Retinal pigment epithelial cell (primary cell): ENCODE measurements around the gene DPP6.
A peak's percentile ranks its signal among the peaks of the same experiment; 100 is the strongest.

Source experiments
- DNase-seq: peaks from one replicate; pipeline ENCODE4 v3.0.0-alpha.2; 2010; ENCODE audit warnings: low read depth
- H3K4me3 ChIP-seq: 2 replicates; pipeline ENCODE4 v1.5.1; 2011; ENCODE audit warnings: mild to moderate bottlenecking, low read length, control low read depth, moderate library complexity
- TF ChIP-seq, protein P1 (sequence below): conservative IDR thresholded peaks from 2 replicates; pipeline ENCODE4 v1.5.1; 2011; ENCODE audit warnings: low read depth, low read length, control low read depth, inconsistent platforms

Gene DPP6

GRCh38 chr7:154738216-154738615, 686.0 kb downstream of the DPP6 start:
- DNase-seq = no peak
- H3K4me3 ChIP-seq = no peak overlapping the region
- TF ChIP-seq, protein P1, sequence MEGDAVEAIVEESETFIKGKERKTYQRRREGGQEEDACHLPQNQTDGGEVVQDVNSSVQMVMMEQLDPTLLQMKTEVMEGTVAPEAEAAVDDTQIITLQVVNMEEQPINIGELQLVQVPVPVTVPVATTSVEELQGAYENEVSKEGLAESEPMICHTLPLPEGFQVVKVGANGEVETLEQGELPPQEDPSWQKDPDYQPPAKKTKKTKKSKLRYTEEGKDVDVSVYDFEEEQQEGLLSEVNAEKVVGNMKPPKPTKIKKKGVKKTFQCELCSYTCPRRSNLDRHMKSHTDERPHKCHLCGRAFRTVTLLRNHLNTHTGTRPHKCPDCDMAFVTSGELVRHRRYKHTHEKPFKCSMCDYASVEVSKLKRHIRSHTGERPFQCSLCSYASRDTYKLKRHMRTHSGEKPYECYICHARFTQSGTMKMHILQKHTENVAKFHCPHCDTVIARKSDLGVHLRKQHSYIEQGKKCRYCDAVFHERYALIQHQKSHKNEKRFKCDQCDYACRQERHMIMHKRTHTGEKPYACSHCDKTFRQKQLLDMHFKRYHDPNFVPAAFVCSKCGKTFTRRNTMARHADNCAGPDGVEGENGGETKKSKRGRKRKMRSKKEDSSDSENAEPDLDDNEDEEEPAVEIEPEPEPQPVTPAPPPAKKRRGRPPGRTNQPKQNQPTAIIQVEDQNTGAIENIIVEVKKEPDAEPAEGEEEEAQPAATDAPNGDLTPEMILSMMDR = no peak

GRCh38 chr7:154741131-154741530, 688.9 kb downstream of the DPP6 start:
- TF ChIP-seq, protein P1 = no peak
- DNase-seq = no peak
- H3K4me3 ChIP-seq = no peak overlapping the region

- TF ChIP-seq, protein P1 = no peak
- no peak for DNase-seq
- no peak overlapping the region for H3K4me3 ChIP-seq
These were observed 691.0 kb downstream of the DPP6 start for GRCh38 chr7:154743206-154743605.

GRCh38 chr7:154744256-154744860, 692.2 kb downstream of the DPP6 start:
- TF ChIP-seq, protein P1 = peak; percentile 66
- no peak for DNase-seq

GRCh38 chr7:154744861-154745258, 692.7 kb downstream of the DPP6 start:
- TF ChIP-seq, protein P1 = no peak
- H3K4me3 ChIP-seq = no peak overlapping the region
- no peak for DNase-seq

More at GRCh38 chr7:154744256-154744860, 692.2 kb downstream of the DPP6 start:
- no peak overlapping the region for H3K4me3 ChIP-seq

DNA sequence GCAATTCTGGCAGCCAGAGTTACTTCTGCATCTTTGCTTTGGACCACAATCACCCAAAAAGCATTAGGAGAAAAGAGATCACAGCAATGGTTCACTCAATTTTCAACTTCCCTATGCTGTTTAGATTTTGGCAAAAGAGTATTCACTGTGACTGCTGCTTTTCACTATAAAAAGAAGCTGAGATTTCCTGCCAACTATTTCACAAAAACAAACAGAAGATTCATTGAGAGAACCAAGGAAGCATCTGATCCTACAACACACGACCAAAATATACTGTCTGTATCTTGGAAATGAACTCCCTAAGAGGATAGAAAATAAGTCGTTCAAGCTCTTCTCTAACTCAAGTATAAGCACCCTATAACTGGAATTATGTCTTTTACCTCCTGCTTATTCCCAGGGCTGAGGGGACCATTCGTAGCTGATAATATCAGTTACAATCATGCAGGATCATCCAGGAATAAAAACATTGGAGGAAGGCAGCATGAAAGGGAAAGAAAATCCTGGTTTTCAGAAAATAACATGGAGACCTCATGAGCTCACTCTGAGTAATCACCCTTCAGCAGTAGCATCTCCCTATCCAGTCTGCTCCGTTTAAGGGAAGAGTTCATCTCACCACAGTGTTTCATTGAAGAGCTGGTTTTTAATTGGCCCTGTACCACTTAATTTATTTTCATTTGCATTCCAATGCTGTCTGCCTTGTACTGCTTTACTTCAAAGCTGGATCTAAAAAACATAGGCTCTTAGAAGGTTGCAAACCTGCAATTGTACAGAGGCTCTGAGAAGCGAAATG, 694.6 kb downstream of the DPP6 start:
- DNase-seq = no peak
- no peak overlapping the region for H3K4me3 ChIP-seq
- TF ChIP-seq, protein P1 = no peak
